HepG2 (cell line): Measurements from ENCODE around the gene KDM1B. TPM values are rescaled to one million over a fixed set of nuclear protein-coding genes. Genes with fewer than 3 reads are reported as not detected.

Experiments
- ARHGAP35 ChIP-seq: sonication (generic); formaldehyde crosslinking; IDR thresholded peaks from 2 replicates; pipeline ENCODE4 v1.9.0; 2022; ENCODE audit warnings: mild to moderate bottlenecking, inconsistent platforms, moderate library complexity, missing genetic modification reagents, borderline replicate concordance
- ATF6 ChIP-seq: sonication (generic); formaldehyde crosslinking; conservative IDR thresholded peaks from 2 replicates; pipeline ENCODE4 v1.4.0; 2020; ENCODE audit warnings: missing genetic modification reagents
- CREB1 ChIP-seq, 2 experiments: fragments of 450-650 bp in 1 of 2; IDR thresholded peaks; 2 replicates each; pipeline ENCODE4 v1.6.1; 2016 to 2017; ENCODE audit warnings: control low read depth in 1 of 2, mild to moderate bottlenecking in 1 of 2, missing compliant biosample characterization in 1 of 2, missing genetic modification characterization in 1 of 2
- KLF12 ChIP-seq: sonication (generic); formaldehyde crosslinking; IDR thresholded peaks from 2 replicates; pipeline ENCODE4 v1.4.0; 2020; ENCODE audit warnings: missing genetic modification reagents, borderline replicate concordance
- MED1 ChIP-seq: sonication (generic); formaldehyde crosslinking; IDR thresholded peaks from 2 replicates; pipeline ENCODE4 v1.4.0; 2020; ENCODE audit warnings: missing genetic modification reagents
- MIXL1 ChIP-seq: IDR thresholded peaks from 2 replicates; pipeline ENCODE4 v1.6.1; 2016
- NFIB ChIP-seq: sonication (generic); formaldehyde crosslinking; IDR thresholded peaks from 2 replicates; pipeline ENCODE4 v1.9.0; 2021; ENCODE audit warnings: missing genetic modification reagents, mild to moderate bottlenecking, borderline replicate concordance
- NR2C2 ChIP-seq: sonication (generic); formaldehyde crosslinking; IDR thresholded peaks from 2 replicates; pipeline ENCODE4 v1.4.0; 2020; ENCODE audit warnings: missing genetic modification reagents, mild to moderate bottlenecking, moderate library complexity, borderline replicate concordance
- NRL ChIP-seq: sonication (generic); formaldehyde crosslinking; IDR thresholded peaks from 2 replicates; pipeline ENCODE4 v1.5.0; 2020; ENCODE audit warnings: missing genetic modification reagents, mild to moderate bottlenecking, moderate library complexity, borderline replicate concordance
- TEAD2 ChIP-seq: sonication (generic); formaldehyde crosslinking; IDR thresholded peaks from 2 replicates; pipeline ENCODE4 v1.9.0; 2021; ENCODE audit warnings: missing genetic modification reagents
- TRIM24 ChIP-seq: sonication (generic); formaldehyde crosslinking; IDR thresholded peaks from 2 replicates; pipeline ENCODE4 v1.8.0; 2022; ENCODE audit warnings: mild to moderate bottlenecking, missing genetic modification reagents
- ZFP36L1 ChIP-seq: sonication (generic); formaldehyde crosslinking; IDR thresholded peaks from 2 replicates; pipeline ENCODE4 v1.8.0; 2022; ENCODE audit warnings: mild to moderate bottlenecking, missing genetic modification reagents, moderate library complexity
- ZFP62 ChIP-seq: sonication (generic); formaldehyde crosslinking; IDR thresholded peaks from 2 replicates; pipeline ENCODE4 v1.4.0; 2020; ENCODE audit warnings: missing genetic modification reagents
- ZNF703 ChIP-seq: sonication (generic); formaldehyde crosslinking; IDR thresholded peaks from 2 replicates; pipeline ENCODE4 v1.5.1; 2020; ENCODE audit warnings: missing genetic modification reagents, mild to moderate bottlenecking, moderate library complexity, borderline replicate concordance
- ZNF816 ChIP-seq: sonication (generic); formaldehyde crosslinking; IDR thresholded peaks from 2 replicates; pipeline ENCODE4 v1.8.0; 2022; ENCODE audit warnings: missing genetic modification reagents, mild to moderate bottlenecking, borderline replicate concordance
- polyA plus RNA-seq, 8 experiments: library from polyadenylated mRNA; depleted of rRNA in 3 of 8; stranded (reverse) in 7 of 8; unstranded in 1 of 8; fragments of >200 nt; fragmentation: Illumina TruSeq in 4 of 8; extraction: Trizol in 4 of 8; gene quantifications; 2 replicates each; pipeline versions ENCODE4 v1.2.1 to v1.2.3, GENCODE V29; 2011 to 2016; ENCODE audit warnings: low read depth in 4 of 8, missing spikeins in 1 of 8, mixed read lengths in 1 of 8; ENCODE audit not compliant: insufficient read depth in 1 of 8
- total RNA-seq, 5 experiments: library from RNA; depleted of rRNA; stranded (reverse); fragments of >200 nt; fragmentation: Illumina TruSeq; extraction: Trizol; gene quantifications; 2 replicates each; pipeline ENCODE4 v1.2.3, GENCODE V29; 2016; ENCODE audit warnings: low read depth in 1 of 5
- TF ChIP-seq, protein P1 (sequence below): sonication (generic); formaldehyde crosslinking; IDR thresholded peaks from 2 replicates; pipeline ENCODE4 v1.5.1; 2020; ENCODE audit warnings: mild to moderate bottlenecking, missing genetic modification reagents, borderline replicate concordance
- TF ChIP-seq, protein P2 (sequence below): sonication (generic); formaldehyde crosslinking; IDR thresholded peaks from 2 replicates; pipeline ENCODE4 v1.8.0; 2022; ENCODE audit warnings: low read depth, missing genetic modification reagents
- TF ChIP-seq, protein P3 (sequence below): IDR thresholded peaks from 2 replicates; pipeline ENCODE4 v1.6.1; 2012; ENCODE audit warnings: low read depth, low read length, improper control_type of control experiment

The KDM1B gene
- total and polyA plus RNA-seq, 2 of the 13 experiments (the other 11 are each of a cell fraction or from before 2014, with no cell fraction given) = 9.8 to 13.2 TPM

DNA sequence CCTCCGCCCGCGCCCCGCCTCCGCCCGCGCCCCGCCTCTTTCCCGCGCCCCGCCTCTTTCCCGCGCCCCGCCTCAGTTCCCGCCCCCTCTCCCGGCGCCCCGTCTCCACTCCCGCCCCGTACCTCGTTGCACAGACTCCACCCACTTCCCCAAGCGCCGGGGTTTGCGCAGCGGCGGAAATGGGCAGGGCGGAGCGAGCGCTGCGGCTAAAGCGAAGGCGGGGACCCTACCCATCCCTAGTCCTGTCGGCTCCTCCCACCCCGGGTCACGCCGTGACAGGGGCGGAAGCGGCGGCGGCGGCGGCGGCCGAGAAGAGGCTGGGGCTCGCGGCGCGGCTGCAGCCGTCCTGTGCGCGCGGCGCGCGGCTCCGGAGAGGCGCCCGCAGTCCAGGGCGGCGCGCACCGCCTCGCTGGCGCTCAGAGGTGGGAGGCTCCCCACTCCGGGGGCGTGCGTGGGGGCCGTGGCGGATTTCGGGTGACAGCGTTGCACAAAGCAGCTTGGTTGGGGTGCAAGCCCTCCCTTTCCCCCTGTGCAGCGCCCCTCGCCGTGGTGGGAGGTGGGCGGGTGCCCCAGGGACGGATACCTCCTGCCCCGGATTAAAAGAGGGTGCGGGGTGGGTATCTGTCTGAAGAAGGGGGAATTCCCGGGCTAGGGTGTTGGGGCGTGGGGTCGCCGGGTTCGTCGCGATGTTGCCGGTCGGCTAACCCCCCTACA, at the start of gene KDM1B (continued):
- TF ChIP-seq, protein P1, sequence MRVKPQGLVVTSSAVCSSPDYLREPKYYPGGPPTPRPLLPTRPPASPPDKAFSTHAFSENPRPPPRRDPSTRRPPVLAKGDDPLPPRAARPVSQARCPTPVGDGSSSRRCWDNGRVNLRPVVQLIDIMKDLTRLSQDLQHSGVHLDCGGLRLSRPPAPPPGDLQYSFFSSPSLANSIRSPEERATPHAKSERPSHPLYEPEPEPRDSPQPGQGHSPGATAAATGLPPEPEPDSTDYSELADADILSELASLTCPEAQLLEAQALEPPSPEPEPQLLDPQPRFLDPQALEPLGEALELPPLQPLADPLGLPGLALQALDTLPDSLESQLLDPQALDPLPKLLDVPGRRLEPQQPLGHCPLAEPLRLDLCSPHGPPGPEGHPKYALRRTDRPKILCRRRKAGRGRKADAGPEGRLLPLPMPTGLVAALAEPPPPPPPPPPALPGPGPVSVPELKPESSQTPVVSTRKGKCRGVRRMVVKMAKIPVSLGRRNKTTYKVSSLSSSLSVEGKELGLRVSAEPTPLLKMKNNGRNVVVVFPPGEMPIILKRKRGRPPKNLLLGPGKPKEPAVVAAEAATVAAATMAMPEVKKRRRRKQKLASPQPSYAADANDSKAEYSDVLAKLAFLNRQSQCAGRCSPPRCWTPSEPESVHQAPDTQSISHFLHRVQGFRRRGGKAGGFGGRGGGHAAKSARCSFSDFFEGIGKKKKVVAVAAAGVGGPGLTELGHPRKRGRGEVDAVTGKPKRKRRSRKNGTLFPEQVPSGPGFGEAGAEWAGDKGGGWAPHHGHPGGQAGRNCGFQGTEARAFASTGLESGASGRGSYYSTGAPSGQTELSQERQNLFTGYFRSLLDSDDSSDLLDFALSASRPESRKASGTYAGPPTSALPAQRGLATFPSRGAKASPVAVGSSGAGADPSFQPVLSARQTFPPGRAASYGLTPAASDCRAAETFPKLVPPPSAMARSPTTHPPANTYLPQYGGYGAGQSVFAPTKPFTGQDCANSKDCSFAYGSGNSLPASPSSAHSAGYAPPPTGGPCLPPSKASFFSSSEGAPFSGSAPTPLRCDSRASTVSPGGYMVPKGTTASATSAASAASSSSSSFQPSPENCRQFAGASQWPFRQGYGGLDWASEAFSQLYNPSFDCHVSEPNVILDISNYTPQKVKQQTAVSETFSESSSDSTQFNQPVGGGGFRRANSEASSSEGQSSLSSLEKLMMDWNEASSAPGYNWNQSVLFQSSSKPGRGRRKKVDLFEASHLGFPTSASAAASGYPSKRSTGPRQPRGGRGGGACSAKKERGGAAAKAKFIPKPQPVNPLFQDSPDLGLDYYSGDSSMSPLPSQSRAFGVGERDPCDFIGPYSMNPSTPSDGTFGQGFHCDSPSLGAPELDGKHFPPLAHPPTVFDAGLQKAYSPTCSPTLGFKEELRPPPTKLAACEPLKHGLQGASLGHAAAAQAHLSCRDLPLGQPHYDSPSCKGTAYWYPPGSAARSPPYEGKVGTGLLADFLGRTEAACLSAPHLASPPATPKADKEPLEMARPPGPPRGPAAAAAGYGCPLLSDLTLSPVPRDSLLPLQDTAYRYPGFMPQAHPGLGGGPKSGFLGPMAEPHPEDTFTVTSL (CRISPR knock-in tag) = no peak
- TF ChIP-seq, protein P2, sequence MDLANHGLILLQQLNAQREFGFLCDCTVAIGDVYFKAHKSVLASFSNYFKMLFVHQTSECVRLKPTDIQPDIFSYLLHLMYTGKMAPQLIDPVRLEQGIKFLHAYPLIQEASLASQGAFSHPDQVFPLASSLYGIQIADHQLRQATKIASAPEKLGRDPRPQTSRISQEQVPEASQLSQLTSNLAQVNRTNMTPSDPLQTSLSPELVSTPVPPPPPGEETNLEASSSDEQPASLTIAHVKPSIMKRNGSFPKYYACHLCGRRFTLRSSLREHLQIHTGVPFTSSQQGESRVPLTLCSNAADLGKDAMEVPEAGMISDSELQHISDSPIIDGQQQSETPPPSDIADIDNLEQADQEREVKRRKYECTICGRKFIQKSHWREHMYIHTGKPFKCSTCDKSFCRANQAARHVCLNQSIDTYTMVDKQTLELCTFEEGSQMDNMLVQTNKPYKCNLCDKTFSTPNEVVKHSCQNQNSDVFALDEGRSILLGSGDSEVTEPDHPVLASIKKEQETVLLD (CRISPR knock-in tag) = peak; percentile 92; the same call in 1 of the 2 replicates
- TF ChIP-seq MIXL1 (CRISPR knock-in tag) = no peak
- TF ChIP-seq ARHGAP35 = no peak; the same call in 1 of the 2 replicates
- no peak for TF ChIP-seq ZNF703 (CRISPR knock-in tag)
- TF ChIP-seq MED1 (CRISPR knock-in tag) = no peak
- no peak for TF ChIP-seq ZNF816 (CRISPR knock-in tag)
- TF ChIP-seq TEAD2 (CRISPR knock-in tag) = no peak
- peak; percentile 65 for TF ChIP-seq NRL
- TF ChIP-seq ZFP62 (CRISPR knock-in tag) = no peak
- peak; percentile 89 for TF ChIP-seq NR2C2 (CRISPR knock-in tag)
- TF ChIP-seq NFIB = no peak
- no peak for TF ChIP-seq KLF12 (CRISPR knock-in tag)
- TF ChIP-seq, protein P3, sequence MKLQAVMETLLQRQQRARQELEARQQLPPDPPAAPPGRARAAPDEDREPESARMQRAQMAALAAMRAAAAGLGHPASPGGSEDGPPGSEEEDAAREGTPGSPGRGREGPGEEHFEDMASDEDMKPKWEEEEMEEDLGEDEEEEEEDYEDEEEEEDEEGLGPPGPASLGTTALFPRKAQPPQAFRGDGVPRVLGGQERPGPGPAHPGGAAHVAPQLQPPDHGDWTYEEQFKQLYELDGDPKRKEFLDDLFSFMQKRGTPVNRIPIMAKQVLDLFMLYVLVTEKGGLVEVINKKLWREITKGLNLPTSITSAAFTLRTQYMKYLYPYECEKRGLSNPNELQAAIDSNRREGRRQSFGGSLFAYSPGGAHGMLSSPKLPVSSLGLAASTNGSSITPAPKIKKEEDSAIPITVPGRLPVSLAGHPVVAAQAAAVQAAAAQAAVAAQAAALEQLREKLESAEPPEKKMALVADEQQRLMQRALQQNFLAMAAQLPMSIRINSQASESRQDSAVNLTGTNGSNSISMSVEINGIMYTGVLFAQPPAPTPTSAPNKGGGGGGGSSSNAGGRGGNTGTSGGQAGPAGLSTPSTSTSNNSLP = no peak; the same call in 1 of the 2 replicates
- peak; percentile 24; the same call in 1 of the 2 replicates for TF ChIP-seq CREB1 (IDR thresholded peaks at IDR 0.05)
- no peak for TF ChIP-seq CREB1 (CRISPR knock-in tag; IDR thresholded peaks at IDR 0.05)
- TF ChIP-seq ATF6 (CRISPR knock-in tag) = no peak
- TF ChIP-seq ZFP36L1 (CRISPR knock-in tag) = no peak
- TF ChIP-seq TRIM24 (CRISPR knock-in tag) = no peak
